ENCODE data around the gene FAM53B.
"Not testable (repeated sequence)": the region's sequence is repeated elsewhere in the genome, so short reads cannot be mapped to it uniquely, and the experiment has no call there.

DNA sequence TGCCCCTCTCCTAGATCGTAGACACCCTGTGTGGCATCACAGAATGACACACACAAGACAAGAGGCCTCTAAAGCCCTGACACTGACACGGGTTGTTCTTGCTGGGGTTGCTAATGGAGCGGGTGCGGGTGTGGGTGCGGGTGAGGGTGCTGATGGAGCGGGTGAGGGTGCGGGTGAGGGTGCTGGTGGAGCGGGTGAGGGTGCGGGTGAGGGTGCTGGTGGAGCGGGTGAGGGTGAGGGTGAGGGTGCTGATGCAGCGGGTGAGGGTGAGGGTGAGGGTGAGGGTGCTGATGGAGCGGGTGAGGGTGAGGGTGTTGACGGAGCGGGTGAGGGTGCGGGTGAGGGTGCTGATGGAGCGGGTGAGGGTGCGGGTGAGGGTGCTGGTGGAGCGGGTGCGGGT lies 134.0 kb downstream of the FAM53B start:
- TF ChIP-seq, protein P1, sequence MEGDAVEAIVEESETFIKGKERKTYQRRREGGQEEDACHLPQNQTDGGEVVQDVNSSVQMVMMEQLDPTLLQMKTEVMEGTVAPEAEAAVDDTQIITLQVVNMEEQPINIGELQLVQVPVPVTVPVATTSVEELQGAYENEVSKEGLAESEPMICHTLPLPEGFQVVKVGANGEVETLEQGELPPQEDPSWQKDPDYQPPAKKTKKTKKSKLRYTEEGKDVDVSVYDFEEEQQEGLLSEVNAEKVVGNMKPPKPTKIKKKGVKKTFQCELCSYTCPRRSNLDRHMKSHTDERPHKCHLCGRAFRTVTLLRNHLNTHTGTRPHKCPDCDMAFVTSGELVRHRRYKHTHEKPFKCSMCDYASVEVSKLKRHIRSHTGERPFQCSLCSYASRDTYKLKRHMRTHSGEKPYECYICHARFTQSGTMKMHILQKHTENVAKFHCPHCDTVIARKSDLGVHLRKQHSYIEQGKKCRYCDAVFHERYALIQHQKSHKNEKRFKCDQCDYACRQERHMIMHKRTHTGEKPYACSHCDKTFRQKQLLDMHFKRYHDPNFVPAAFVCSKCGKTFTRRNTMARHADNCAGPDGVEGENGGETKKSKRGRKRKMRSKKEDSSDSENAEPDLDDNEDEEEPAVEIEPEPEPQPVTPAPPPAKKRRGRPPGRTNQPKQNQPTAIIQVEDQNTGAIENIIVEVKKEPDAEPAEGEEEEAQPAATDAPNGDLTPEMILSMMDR (IDR thresholded peaks at IDR 0.05 in 4 of 5, conservative IDR thresholded peaks at IDR 0.05 in 1 of 5): not testable (repeated sequence)
- not testable (repeated sequence) for TF ChIP-seq POLR2A (IDR thresholded peaks at IDR 0.05)

Measured in gastrocnemius medialis (tissue), 4 donors.